Neuronal stem cell (in vitro differentiated cells): ENCODE results near the gene WDR87.

Experiments
- DNase-seq: peaks from one replicate; pipeline ENCODE4 v3.0.0-alpha.2; 2013; ENCODE audit warnings: low spot score
- H2AFZ ChIP-seq: one replicate; pipeline ENCODE4 v1.6.1; 2013; ENCODE audit warnings: mild to moderate bottlenecking, low read length, inconsistent platforms
- H2AK5ac ChIP-seq: 2 replicates; pipeline ENCODE4 v1.6.1; 2013; ENCODE audit warnings: low read depth, mild to moderate bottlenecking, inconsistent platforms, low read length, moderate library complexity, mixed read lengths
- H2BK120ac ChIP-seq: 2 replicates; pipeline ENCODE4 v1.6.1; 2013; ENCODE audit warnings: low read depth, mild to moderate bottlenecking, inconsistent platforms, low read length, moderate library complexity, mixed read lengths
- H2BK12ac ChIP-seq: one replicate; pipeline ENCODE4 v1.6.1; 2013; ENCODE audit warnings: low read length, inconsistent platforms
- H2BK15ac ChIP-seq: 2 replicates; pipeline ENCODE4 v1.6.1; 2013; ENCODE audit warnings: mild to moderate bottlenecking, low read length, inconsistent platforms, mixed read lengths
- H2BK5ac ChIP-seq: one replicate; pipeline ENCODE4 v1.6.1; 2013; ENCODE audit warnings: inconsistent platforms, mild to moderate bottlenecking, low read length, moderate library complexity
- H3K14ac ChIP-seq: one replicate; pipeline ENCODE4 v1.6.1; 2013; ENCODE audit warnings: low read length, inconsistent platforms
- H3K18ac ChIP-seq: 2 replicates; pipeline ENCODE4 v1.6.1; 2013; ENCODE audit warnings: low read length, inconsistent platforms
- H3K23ac ChIP-seq: 2 replicates; pipeline ENCODE4 v1.6.1; 2013; ENCODE audit warnings: low read depth, mild to moderate bottlenecking, mixed read lengths, low read length, inconsistent platforms; ENCODE audit not compliant: poor library complexity
- H3K27ac ChIP-seq: replicated peaks from 3 replicates; pipeline ENCODE4 v1.5.1; 2013; ENCODE audit warnings: low read length, inconsistent platforms
- H3K27me3 ChIP-seq, 3 experiments: 2 replicates each; pipeline ENCODE4 v1.6.1; 2013; ENCODE audit warnings: low read length in 3 of 3, mild to moderate bottlenecking in 2 of 3, inconsistent platforms in 1 of 3, low read depth in 1 of 3, mixed read lengths in 1 of 3, moderate library complexity in 1 of 3; ENCODE audit not compliant: control insufficient read depth in 3 of 3, insufficient read depth in 3 of 3
- H3K36me3 ChIP-seq, 2 donors: replicated peaks in 1 of 2; 2 replicates each; pipeline ENCODE4 v1.6.1; 2013; ENCODE audit warnings: low read length in 2 of 2; ENCODE audit not compliant: control insufficient read depth in 2 of 2, insufficient read depth in 2 of 2
- H3K4ac ChIP-seq: 2 replicates; pipeline ENCODE4 v1.6.1; 2013; ENCODE audit warnings: inconsistent platforms, mild to moderate bottlenecking, low read length, moderate library complexity
- H3K4me1 ChIP-seq, 2 donors: 1 replicate in 1 of 2; 2 replicates in 1 of 2; pipeline ENCODE4 v1.6.1; 2013; ENCODE audit warnings: low read length in 2 of 2, low read depth in 1 of 2; ENCODE audit not compliant: control insufficient read depth in 2 of 2, insufficient read depth in 1 of 2
- H3K4me2 ChIP-seq: one replicate; pipeline ENCODE4 v1.6.1; 2013; ENCODE audit warnings: mild to moderate bottlenecking, low read length, inconsistent platforms; ENCODE audit not compliant: insufficient read depth, poor library complexity, severe bottlenecking
- H3K4me3 ChIP-seq, 2 donors: 2 replicates each; pipeline ENCODE4 v1.5.1; 2013; ENCODE audit warnings: low read length in 2 of 2, mild to moderate bottlenecking in 2 of 2, inconsistent platforms in 1 of 2, moderate library complexity in 1 of 2
- H3K79me1 ChIP-seq: one replicate; pipeline ENCODE4 v1.6.1; 2013; ENCODE audit warnings: low read depth, mild to moderate bottlenecking, inconsistent platforms, low read length, moderate library complexity
- H3K9ac ChIP-seq: one replicate; pipeline ENCODE4 v1.6.1; 2013; ENCODE audit warnings: mild to moderate bottlenecking, low read depth, low read length, inconsistent platforms; ENCODE audit not compliant: poor library complexity
- H3K9me3 ChIP-seq, 2 donors: replicated peaks in 1 of 2; 2 replicates each; pipeline versions ENCODE3 to v1.6.1; 2013; ENCODE audit warnings: low read length in 2 of 2, mild to moderate bottlenecking in 2 of 2, inconsistent platforms in 1 of 2, low read depth in 1 of 2, mixed read lengths in 1 of 2, moderate library complexity in 1 of 2; ENCODE audit not compliant: control insufficient read depth in 2 of 2, insufficient read depth in 1 of 2
- H4K8ac ChIP-seq: one replicate; pipeline ENCODE4 v1.6.1; 2013; ENCODE audit warnings: low read depth, mild to moderate bottlenecking, inconsistent platforms, low read length, moderate library complexity
- H4K91ac ChIP-seq: one replicate; pipeline ENCODE4 v1.6.1; 2013; ENCODE audit warnings: low read length, low read depth, mild to moderate bottlenecking, inconsistent platforms; ENCODE audit not compliant: poor library complexity
- WGBS, 2 donors: extraction: QIAGEN DNeasy Blood & Tissue Kit; methylation state at CpG; one replicate each; pipeline ENCODE4 v1.1.7; 2013; ENCODE audit warnings: missing lambda C conversion rate in 2 of 2, mixed read lengths in 1 of 2; ENCODE audit not compliant: insufficient read length in 2 of 2, insufficient replicate concordance in 1 of 2; ENCODE audit errors: extremely low coverage in 2 of 2; 5-methylcytosine and 5-hydroxymethylcytosine counted together

Gene WDR87

GRCh38 chr19:37877147-37877546, 29.2 kb downstream of the WDR87 start:
- H4K91ac ChIP-seq, result no peak overlapping the region
- no peak overlapping the region for H3K14ac ChIP-seq
- WGBS, 2 donors, result no CpG with 5 or more reads among the region's 3 CpGs
- no peak overlapping the region for H3K4me3 ChIP-seq
- H3K27me3 ChIP-seq, result no peaks in the 10 kb centered on the region
- H3K23ac ChIP-seq, result no peak overlapping the region
- no peaks in the 10 kb centered on the region for H3K4me1 ChIP-seq
- no peak overlapping the region for H2BK15ac ChIP-seq
- no peak overlapping the region for H3K4ac ChIP-seq
- H3K27ac ChIP-seq, result no peak overlapping the region
- H2AK5ac ChIP-seq, result no peak overlapping the region
- H2AFZ ChIP-seq, result no peak overlapping the region
- no peak overlapping the region for H2BK120ac ChIP-seq
- H2BK5ac ChIP-seq, result no peak overlapping the region
- H2BK12ac ChIP-seq, result no peak overlapping the region
- H3K18ac ChIP-seq, result no peak overlapping the region
- H3K9me3 ChIP-seq, result peaks cover 0 to 4% of the 10 kb centered on the region in 2 donors
- DNase-seq, result no peak
- no peak overlapping the region for H4K8ac ChIP-seq
- H3K36me3 ChIP-seq, result no peaks in the 10 kb centered on the region
- H3K9ac ChIP-seq, result no peak overlapping the region
- no peaks in the 10 kb centered on the region for H3K79me1 ChIP-seq
- no peak overlapping the region for H3K4me2 ChIP-seq

- Histone ChIP-seq H4K91ac (no peak overlapping the region), H3K4me3 (no peak overlapping the region), H2BK12ac (no peak overlapping the region), H3K4me2 (no peak overlapping the region), H2AFZ (no peak overlapping the region), H3K27me3 (no peaks in the 10 kb centered on the region), H4K8ac (no peak overlapping the region), H3K4me1 (no peaks in the 10 kb centered on the region), H3K14ac (no peak overlapping the region), H2BK15ac (no peak overlapping the region), H3K9me3 (peaks cover 0 to 5% of the 10 kb centered on the region in 2 donors), H3K4ac (no peak overlapping the region), H3K9ac (no peak overlapping the region), H2BK120ac (no peak overlapping the region), H3K23ac (no peak overlapping the region), H3K27ac (no peak overlapping the region), H2AK5ac (no peak overlapping the region), H2BK5ac (no peak overlapping the region), H3K36me3 (no peaks in the 10 kb centered on the region), H3K18ac (no peak overlapping the region), H3K79me1 (no peaks in the 10 kb centered on the region)
- WGBS, 2 donors, result no CpG with 5 or more reads among the region's 2 CpGs
- DNase-seq, result no peak
Measured at GRCh38 chr19:37876032-37876431, 30.4 kb downstream of the WDR87 start.

GRCh38 chr19:37874784-37875183, 31.6 kb downstream of the WDR87 start:
- Histone ChIP-seq H3K14ac (peak overlapping the region; percentile 67), H3K36me3 (no peaks in the 10 kb centered on the region), H2BK15ac (no peak overlapping the region), H4K91ac (no peak overlapping the region), H3K4ac (no peak overlapping the region), H3K27ac (no peak overlapping the region), H2BK120ac (no peak overlapping the region), H3K23ac (no peak overlapping the region), H2AFZ (no peak overlapping the region), H3K9me3 (peaks cover 6 to 8% of the 10 kb centered on the region in 2 donors), H3K79me1 (no peaks in the 10 kb centered on the region), H3K18ac (no peak overlapping the region), H2BK5ac (no peak overlapping the region), H3K4me2 (no peak overlapping the region), H3K4me3 (no peak overlapping the region), H3K27me3 (no peaks in the 10 kb centered on the region), H2AK5ac (no peak overlapping the region), H4K8ac (no peak overlapping the region), H3K9ac (peak overlapping the region; percentile 54), H2BK12ac (no peak overlapping the region), H3K4me1 (no peaks in the 10 kb centered on the region)
- no peak for DNase-seq
- no CpG with 5 or more reads among the region's 3 CpGs for WGBS, 2 donors

GRCh38 chr19:37872383-37872782, 34.0 kb downstream of the WDR87 start:
- H3K23ac ChIP-seq, result no peak overlapping the region
- no peaks in the 10 kb centered on the region for H3K36me3 ChIP-seq
- H3K4me1 ChIP-seq, result no peaks in the 10 kb centered on the region
- no peak overlapping the region for H3K4me3 ChIP-seq
- no CpG with 5 or more reads among the region's 5 CpGs for WGBS, 2 donors
- H4K8ac ChIP-seq, result no peak overlapping the region
- no peak overlapping the region for H3K14ac ChIP-seq
- H3K27me3 ChIP-seq, result no peaks in the 10 kb centered on the region
- H4K91ac ChIP-seq, result no peak overlapping the region
- no peaks in the 10 kb centered on the region for H3K79me1 ChIP-seq
- no peak overlapping the region for H2AFZ ChIP-seq
- no peak overlapping the region for H3K4me2 ChIP-seq
- no peak overlapping the region for H3K18ac ChIP-seq
- no peak overlapping the region for H3K27ac ChIP-seq
- no peak overlapping the region for H3K4ac ChIP-seq
- no peak for DNase-seq
- H2BK5ac ChIP-seq, result no peak overlapping the region
- H2BK120ac ChIP-seq, result no peak overlapping the region
- H3K9me3 ChIP-seq, result peaks cover 6 to 13% of the 10 kb centered on the region in 2 donors
- H2AK5ac ChIP-seq, result no peak overlapping the region
- H3K9ac ChIP-seq, result no peak overlapping the region
- no peak overlapping the region for H2BK12ac ChIP-seq
- no peak overlapping the region for H2BK15ac ChIP-seq
